Measurements from ENCODE around the gene ENTPD7. TPM values are rescaled to one million over a fixed set of nuclear protein-coding genes. Genes with fewer than 3 reads are reported as not detected.

ENTPD7 gene
- total and polyA plus RNA-seq, 9 of the 15 experiments (the other 6 are each of a cell fraction or from before 2014, with no cell fraction given) = 1.4 to 13.9 (median 8.5) TPM

GRCh38 chr10:99631496-99631895 is 27.8 kb upstream of the ENTPD7 start (continued):
- TF ChIP-seq THAP7 (CRISPR knock-in tag; IDR thresholded peaks at IDR 0.05) = no peak

GRCh38 chr10:99633832-99634231 is 25.5 kb upstream of the ENTPD7 start:
- ATAC-seq = no peak
- POLR2A ChIA-PET = no interaction called here
- no peak overlapping the region for H2AFZ ChIP-seq (ENCODE audit: low read depth, low read length)

More at GRCh38 chr10:99633832-99634231, 25.5 kb upstream of the ENTPD7 start:
- no peaks in the 10 kb centered on the region; a peak in 1 of 5 replicates for H3K27me3 ChIP-seq (ENCODE audit: control insufficient read depth in 2 of 2, insufficient read depth in 2 of 2, low read length in 2 of 2)
- no peaks in the 10 kb centered on the region for H3K9me3 ChIP-seq (replicated peaks; ENCODE audit: control insufficient read depth, insufficient read depth, low read depth, low read length)
- in situ Hi-C loops (cut with MboI) = no loop called here
- no TSS peak for BruUV-seq (replicated peaks)
- CTCF ChIA-PET (ENCODE audit: low intra/inter-chr PET ratio) = no interaction called here
- no peak for DNase-seq (ENCODE audit: extremely low read depth in 1 of 4, low spot score in 3 of 4)
- no peaks in the 10 kb centered on the region for H3K36me3 ChIP-seq (ENCODE audit: control insufficient read depth, insufficient read depth, low read length)
- H3K9me1 ChIP-seq (ENCODE audit: control insufficient read depth, insufficient read depth, low read length) = no peaks in the 10 kb centered on the region
- no peak overlapping the region for H3K4me3 ChIP-seq
- intact Hi-C loops (cut with micrococcal nuclease) = no loop called here
- no peaks in the 10 kb centered on the region for H3K4me1 ChIP-seq (replicated peaks in 1 of 2; ENCODE audit: control insufficient read depth in 2 of 2, insufficient read depth in 2 of 2, low read length in 2 of 2)
- FAIRE-seq = no peak
- H3K79me2 ChIP-seq (ENCODE audit: control insufficient read depth, insufficient read depth, low read length) = no peaks in the 10 kb centered on the region
- no peak overlapping the region for H3K4me2 ChIP-seq (ENCODE audit: insufficient read depth, low read length)
- no peaks in the 10 kb centered on the region for H4K20me1 ChIP-seq (replicated peaks; ENCODE audit: control insufficient read depth, insufficient read depth, low read length)
- H3K27ac ChIP-seq (ENCODE audit: extremely low read depth, low read depth, low read length) = no peak overlapping the region
- TF ChIP-seq PRPF4 (IDR thresholded peaks at IDR 0.05; ENCODE audit: insufficient read depth, low read depth, low read length, poor library complexity, severe bottlenecking) = no peak
- no peak for TF ChIP-seq NR2C1 (IDR thresholded peaks at IDR 0.05)
- TF ChIP-seq NR2C1 (tag; IDR thresholded peaks at IDR 0.05) = no peak
- no peak for TF ChIP-seq MBD2 (IDR thresholded peaks at IDR 0.05; ENCODE audit: borderline replicate concordance, low read depth)
- TF ChIP-seq ZNF512 (tag; IDR thresholded peaks at IDR 0.05) = no peak
- no peak for TF ChIP-seq ETS2 (tag; IDR thresholded peaks at IDR 0.05; ENCODE audit: borderline replicate concordance, poor library complexity, severe bottlenecking)
- no peak overlapping the region for H3K9ac ChIP-seq (ENCODE audit: insufficient read depth in 1 of 2, low read depth in 2 of 2, low read length in 2 of 2)
